NCI-H1417 (cell line): ENCODE measurements around the gene ETV7.
A peak's percentile ranks its signal among the peaks of the same experiment; 100 is the strongest.
"Not testable (repeated sequence)": the region's sequence is repeated elsewhere in the genome, so short reads cannot be mapped to it uniquely, and the experiment has no call there.

ENCODE experiments used
- DNase-seq, 3 experiments: peaks; one replicate each; lab custom pipeline; 2025; lab: John Stamatoyannopoulos, UW

The ETV7 gene

DNA sequence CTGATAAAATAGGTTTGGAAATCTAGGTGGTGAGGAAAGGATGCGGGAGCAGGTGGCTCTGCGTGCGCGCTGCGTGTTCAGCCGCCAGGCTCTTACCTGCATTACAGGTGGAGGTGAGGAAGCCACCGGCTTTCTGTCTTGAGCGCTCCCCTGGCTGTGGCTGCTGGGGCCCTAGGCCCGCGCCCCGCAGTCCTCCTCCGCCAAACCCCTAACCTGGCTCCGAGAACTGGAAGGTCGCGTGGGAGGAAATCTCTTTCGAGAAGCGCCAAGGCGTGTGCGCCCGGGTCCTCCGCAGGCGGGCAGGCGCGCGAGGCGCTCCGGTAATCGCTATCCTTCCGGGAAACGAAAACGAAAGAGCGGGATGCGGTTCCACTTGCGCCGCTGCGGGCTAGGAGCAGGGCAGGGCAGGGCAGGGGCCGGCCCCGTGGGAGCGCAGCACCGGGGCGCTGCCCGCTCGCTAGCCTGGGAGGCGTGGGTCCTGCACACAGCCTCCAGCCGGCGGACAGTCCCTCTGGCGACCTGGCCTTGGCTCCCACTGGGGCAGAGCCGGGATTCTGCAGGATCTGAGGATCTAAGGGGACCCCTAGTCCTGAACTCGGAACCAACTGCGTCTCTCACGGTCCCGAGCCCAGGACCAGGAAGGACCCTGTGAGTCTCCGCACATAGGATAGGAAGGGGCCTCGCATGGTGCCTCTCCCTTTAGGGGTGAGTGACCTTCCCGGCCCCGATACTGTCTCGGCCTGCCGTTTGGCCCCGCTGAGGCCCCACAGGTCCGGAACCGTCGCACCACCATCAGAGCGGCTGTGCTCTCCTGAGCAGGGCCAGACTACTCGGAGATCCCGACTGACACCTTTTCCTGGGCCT is at the start of gene ETV7:
Gene ETV7, minus strand, starts transcription at position 230 of the 864 bp plus-strand sequence. Its CDS starts 128 bp downstream, at position 102.
- peak; percentile 45 to 75 (median 72) for DNase-seq

DNA sequence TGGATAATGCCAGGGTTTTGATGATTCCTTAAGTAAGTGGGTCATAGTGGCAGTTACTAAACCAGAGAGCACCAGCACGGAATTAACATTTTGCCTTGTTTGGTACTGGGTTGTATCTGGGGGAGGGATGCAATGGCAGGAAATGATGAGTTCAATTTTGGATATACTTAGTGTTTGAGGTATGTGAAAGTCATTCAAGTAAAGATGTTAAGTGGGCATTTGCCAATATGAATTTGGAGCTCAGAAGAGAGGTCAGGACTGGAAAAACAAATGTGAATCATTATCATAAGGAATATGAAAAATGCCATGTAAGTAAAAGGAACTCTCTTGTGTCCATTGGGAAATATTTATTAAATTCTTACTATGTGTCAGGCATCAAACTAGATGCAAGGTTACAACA is 49.0 kb upstream of the ETV7 start:
- DNase-seq, result no peak

- DNase-seq, result no peak
Measured at GRCh38 chr6:36432151-36432671, 44.7 kb upstream of the ETV7 start.

- no peak for DNase-seq
Measured at GRCh38 chr6:36431197-36431596, 43.7 kb upstream of the ETV7 start.

DNA sequence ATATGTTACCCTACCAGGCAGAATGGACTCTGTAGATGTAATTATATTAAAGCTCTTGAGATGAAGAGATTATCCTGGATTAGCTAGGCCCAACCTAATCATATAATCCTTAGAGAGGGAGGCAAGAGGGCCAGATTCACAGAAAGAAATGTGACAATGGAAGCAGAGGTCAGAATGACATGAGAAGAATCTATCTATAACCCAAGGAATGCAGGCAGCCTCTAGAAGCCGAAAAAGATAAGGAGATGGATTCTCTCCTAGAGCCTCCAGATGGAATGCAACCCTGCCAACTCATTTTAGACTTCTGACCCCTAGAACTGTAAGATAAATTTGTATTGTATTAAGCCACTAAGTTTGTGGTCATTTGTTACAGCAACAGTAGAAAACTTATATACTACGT is 42.9 kb upstream of the ETV7 start:
- DNase-seq, result no peak

GRCh38 chr6:36428911-36429310 is 41.4 kb upstream of the ETV7 start:
- DNase-seq, result no peak

GRCh38 chr6:36426622-36427021 is 39.2 kb upstream of the ETV7 start:
- no peak for DNase-seq

- peak; percentile 99 for DNase-seq
Measured at GRCh38 chr6:36423101-36423824, 35.8 kb upstream of the ETV7 start.

GRCh38 chr6:36422714-36423100 is 35.2 kb upstream of the ETV7 start:
- no peak for DNase-seq

DNA sequence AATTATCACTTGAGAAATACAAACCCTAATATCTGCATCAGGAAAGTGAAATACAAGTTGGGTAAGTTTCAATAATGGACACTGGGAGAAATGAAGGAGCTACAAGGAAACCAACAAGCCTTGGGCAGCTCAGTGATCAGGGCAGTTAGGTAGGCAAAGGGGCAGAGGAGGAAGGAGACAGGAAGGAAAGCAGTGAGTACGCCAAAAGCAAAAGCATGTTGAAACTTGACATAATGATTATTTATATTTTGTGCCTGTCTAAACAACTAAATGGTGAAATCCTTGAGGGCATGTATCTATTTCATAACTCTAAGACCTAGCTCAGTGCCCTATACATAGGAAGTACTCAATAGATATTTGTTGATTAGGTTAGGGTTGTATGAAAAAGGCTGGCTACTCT is 31.8 kb upstream of the ETV7 start:
- peak in 1 of 3 experiments; percentile 40 for DNase-seq

- peak in 1 of 3 experiments; percentile 35 for DNase-seq
Measured at GRCh38 chr6:36418558-36418957, 31.1 kb upstream of the ETV7 start.

- no peak for DNase-seq
Measured at GRCh38 chr6:36414481-36414880, 27.0 kb upstream of the ETV7 start.

DNA sequence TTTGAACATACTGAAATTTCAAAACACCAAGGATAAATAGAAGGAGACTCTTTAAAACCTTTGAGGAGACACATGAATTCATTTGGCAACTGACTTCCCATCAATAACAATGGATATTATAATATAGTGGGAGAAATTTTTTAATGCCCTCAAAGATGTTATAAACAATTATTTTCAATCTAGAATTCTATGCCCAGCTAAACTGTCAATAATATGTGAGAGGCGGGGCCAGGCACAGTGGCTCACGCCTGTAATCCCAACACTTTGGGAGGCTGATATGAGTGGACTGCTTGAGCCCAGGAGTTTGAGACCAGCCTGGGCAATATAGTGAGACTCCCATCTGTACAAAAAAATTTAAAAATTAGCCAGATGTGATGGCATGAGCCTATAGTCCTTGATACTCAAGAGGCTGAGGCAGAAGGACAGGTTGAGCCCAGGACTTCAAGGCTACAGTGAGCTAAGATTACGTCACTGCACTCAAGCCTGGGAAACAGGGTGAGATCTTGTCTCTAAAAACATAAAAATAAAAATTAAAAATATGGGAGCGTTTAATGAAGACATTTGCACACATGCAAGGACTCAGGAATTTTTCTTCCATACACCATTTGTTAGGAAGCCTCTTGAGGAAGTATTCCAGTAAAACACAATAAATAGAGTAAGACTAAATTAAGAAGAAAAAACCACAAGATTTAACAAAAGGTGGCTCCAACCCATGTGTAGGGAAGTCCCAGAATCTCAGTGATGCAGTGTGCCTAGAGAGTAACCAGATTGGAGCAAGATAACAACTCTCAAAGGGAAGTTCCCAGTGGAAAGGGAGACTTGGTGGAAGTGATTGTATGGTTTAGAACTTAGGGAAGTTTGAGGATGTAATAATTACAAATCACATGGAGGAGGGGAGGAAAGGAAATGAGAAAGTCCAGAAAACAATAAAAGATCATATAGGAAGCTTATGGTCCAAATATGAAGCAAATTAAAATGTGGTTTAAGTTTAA is 26.3 kb upstream of the ETV7 start:
- DNase-seq, result no peak

DNA sequence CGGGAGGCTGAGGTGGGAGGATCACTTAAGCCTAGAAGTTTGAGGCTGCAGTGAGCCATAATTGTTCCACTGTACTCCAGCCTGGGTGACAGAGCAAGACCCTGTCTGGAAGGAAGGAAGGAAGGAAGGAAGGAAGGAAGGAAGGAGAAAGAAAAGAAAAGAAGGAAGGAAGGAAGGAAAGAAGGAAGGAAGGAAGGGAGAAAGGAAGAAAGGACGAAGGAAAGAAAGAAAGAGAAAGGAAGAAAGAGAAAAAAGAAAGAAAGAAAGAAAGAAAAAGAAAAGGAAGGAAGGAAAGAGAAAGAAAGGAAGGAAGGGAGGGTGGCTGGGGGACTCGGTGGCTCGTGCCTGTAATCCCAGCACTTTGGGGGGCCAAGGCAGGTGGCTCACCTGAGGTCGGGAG is 22.2 kb upstream of the ETV7 start:
- not testable (repeated sequence) for DNase-seq

DNA sequence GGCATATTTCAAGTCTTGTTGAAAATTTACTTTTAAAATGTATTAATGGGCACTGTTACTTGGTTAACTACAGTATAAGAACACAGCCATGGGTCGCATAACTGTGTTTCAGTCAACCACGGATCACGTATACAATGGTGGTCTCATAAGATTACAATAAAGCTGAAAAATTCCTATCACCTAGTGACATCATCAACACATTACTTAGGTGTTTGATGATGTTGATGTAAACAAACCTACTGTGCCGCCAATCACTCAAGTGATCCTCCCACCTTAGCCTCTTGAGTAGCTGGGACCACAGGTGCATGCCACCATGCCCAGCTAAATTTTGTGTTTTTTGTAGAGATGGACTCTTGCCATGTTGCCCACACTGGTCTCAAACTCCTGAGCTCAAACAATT is 16.7 kb upstream of the ETV7 start:
- no peak for DNase-seq

DNA sequence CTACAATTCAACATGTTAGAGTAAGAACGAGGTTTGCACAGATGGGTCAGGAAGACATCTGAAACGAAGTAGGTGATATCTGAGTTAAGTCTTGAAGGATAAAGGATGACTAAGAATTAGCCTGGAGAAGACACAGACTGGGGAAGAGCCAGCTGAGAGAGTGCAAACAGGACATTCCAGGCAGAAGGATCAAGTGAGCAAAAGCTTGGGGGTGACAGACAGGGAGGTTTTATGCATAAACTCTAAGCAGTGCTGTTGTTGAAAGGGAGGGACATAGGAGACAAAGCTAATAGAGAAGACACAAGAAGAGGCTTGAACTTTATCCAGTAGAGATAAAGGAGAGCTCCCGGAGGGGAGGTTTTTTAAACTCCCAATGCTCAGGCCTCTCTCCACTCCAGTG is 15.0 kb upstream of the ETV7 start:
- DNase-seq, result no peak

DNA sequence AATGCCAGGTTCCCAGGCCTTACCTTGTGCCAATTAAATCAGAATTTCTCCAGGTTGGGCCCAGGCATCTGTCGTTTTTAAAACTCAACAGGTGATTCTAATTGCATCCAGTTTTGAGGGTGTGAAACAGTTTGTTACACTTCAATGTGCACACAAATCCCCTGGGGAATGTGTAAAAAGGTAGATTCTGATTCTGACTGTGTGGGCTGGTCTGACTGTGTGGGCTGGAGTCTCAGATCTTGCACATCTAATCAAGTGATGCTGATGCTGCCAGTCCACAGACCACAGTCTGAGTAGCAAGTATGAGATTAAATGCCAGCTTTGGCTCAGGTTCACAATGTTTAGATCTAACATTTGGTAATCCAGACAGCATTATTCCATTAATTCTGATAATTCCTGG is 12.5 kb upstream of the ETV7 start:
- no peak for DNase-seq

DNA sequence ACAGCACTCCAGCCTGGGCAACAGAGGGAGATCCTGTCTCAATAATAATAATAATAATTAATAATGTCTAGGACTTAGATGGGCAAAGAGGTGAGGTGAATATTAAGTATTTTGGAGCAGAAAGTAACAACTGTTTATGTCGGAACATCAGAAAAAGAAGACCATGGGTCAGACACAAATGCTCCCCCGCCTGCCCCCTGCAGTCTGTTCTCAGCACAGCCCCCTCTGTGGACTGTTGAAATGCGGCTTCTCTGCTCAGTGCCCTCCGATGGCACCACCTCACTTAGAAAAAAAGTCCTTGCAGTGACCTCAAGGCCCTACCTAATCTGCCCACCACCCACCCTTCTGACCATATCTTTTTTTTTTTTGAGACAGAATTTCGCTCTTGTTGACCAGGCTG is 5.2 kb upstream of the ETV7 start:
- no peak for DNase-seq

GRCh38 chr6:36389353-36389752 is 1.9 kb upstream of the ETV7 start:
- DNase-seq, result no peak

DNA sequence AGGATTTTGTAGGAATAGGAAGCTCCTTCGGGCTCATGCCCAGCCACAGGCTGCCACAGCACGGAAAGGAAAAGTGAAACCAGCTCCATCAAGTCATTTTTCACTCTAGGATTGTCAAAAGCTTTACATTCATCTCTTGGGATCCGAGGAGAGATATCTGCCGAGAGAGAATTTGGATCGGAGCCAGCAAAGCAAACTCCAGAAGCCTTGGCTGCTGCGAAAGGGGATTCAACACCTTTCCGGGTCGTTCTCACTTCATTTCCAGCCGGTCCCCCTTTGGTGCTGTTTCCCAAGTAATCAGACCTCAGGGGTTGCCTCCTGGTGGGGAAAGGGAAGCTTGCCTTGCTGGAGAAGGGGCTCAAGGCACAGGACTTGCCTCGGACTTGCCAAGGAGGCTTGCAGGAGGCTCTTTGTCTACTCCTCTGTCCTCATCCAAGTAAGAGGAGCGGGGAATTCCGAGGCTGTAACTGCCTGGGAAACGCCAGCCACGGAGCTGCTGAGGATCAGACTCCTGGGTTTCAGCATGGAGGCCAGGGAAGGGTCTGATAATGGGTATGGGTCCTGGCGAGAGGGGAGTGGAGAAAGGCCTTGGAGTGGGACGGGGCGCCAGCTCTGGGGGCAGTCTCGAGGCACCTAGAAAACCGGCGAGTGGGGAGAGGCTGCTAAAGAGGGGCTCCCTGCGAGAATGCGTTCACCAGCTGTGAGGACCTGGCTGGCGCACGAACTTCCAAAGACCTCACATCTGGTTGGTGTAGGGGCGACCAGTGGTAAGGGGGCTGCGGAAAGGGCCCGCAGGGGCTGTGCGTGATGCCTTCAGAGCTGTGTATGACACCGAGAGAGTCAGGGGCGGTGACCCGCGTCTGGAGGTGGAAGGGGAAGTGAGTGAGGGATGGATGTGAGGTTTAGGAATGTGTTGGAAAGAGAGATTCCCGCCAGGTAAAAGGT is 702 bp downstream of the ETV7 start:
- DNase-seq, result peak; percentile 71 to 82 (median 74)

GRCh38 chr6:36384095-36384494 is 3.4 kb downstream of the ETV7 start:
- no peak for DNase-seq
